Stimulated activated CD8-positive, alpha-beta memory T cell treated with anti-CD3 and anti-CD28 coated beads, Interleukin-7, amount 100 ng/mL, for 48 hours (primary cell): ENCODE results near the gene ARSI.
"Not testable (repeated sequence)": the region's sequence is repeated elsewhere in the genome, so short reads cannot be mapped to it uniquely, and the experiment has no call there.

ENCODE experiments used
- DNase-seq, 2 donors: peaks; one replicate each; pipeline ENCODE4 v3.0.0-alpha.2; 2020; ENCODE audit warnings: low read depth in 1 of 2; ENCODE audit errors: extremely low read depth in 1 of 2

The ARSI gene

GRCh38 chr5:150248946-150249345 is 53.8 kb downstream of the ARSI start:
- no peak for DNase-seq

GRCh38 chr5:150248493-150248892 is 54.2 kb downstream of the ARSI start:
- DNase-seq: not testable (repeated sequence)

GRCh38 chr5:150247726-150248125 is 55.0 kb downstream of the ARSI start:
- DNase-seq: no peak

GRCh38 chr5:150246835-150247234 is 55.9 kb downstream of the ARSI start:
- DNase-seq: no peak

GRCh38 chr5:150246429-150246828 is 56.3 kb downstream of the ARSI start:
- no peak for DNase-seq
